GM21390 (cell line): ENCODE data around the gene LAMC3.
"Not testable (repeated sequence)": the region's sequence is repeated elsewhere in the genome, so short reads cannot be mapped to it uniquely, and the experiment has no call there.

ENCODE experiments used
- ATAC-seq: cut with Tn5 transposase; IDR thresholded peaks from one replicate; pipeline ENCODE4 v1.9.1; 2021; ENCODE audit not compliant: unreplicated experiment

Gene LAMC3

GRCh38 chr9:131095666-131096268 lies 86.8 kb downstream of the LAMC3 start:
- ATAC-seq: no peak

- ATAC-seq: no peak
Observed at GRCh38 chr9:131096269-131097125, 87.5 kb downstream of the LAMC3 start, which contains the start of gene AIF1L. Gene AIF1L (plus strand): TSS chr9:131096531. CDS start chr9:131096630, 99 bp downstream.

- ATAC-seq: no peak
Observed at GRCh38 chr9:131097126-131097947, 88.4 kb downstream of the LAMC3 start.

- ATAC-seq: no peak
Observed at GRCh38 chr9:131097948-131098278, 88.9 kb downstream of the LAMC3 start.

GRCh38 chr9:131098391-131099101 lies 89.6 kb downstream of the LAMC3 start:
- ATAC-seq: no peak

GRCh38 chr9:131099102-131099606 lies 90.2 kb downstream of the LAMC3 start:
- ATAC-seq: no peak

GRCh38 chr9:131099845-131100244 lies 90.9 kb downstream of the LAMC3 start:
- not testable (repeated sequence) for ATAC-seq

GRCh38 chr9:131100445-131100844 lies 91.5 kb downstream of the LAMC3 start:
- no peak for ATAC-seq

- ATAC-seq: no peak
Observed at GRCh38 chr9:131101207-131101964, 92.4 kb downstream of the LAMC3 start.

- no peak for ATAC-seq
Observed at GRCh38 chr9:131103024-131103423, 94.0 kb downstream of the LAMC3 start.

- ATAC-seq: no peak
Observed at GRCh38 chr9:131103535-131103934, 94.6 kb downstream of the LAMC3 start.

- ATAC-seq: no peak
Observed at GRCh38 chr9:131104016-131104740, 95.2 kb downstream of the LAMC3 start.

GRCh38 chr9:131105952-131106351 lies 97.0 kb downstream of the LAMC3 start:
- no peak for ATAC-seq

GRCh38 chr9:131107760-131108159 lies 98.8 kb downstream of the LAMC3 start:
- no peak for ATAC-seq

GRCh38 chr9:131111186-131111853 lies 102.3 kb downstream of the LAMC3 start:
- no peak for ATAC-seq

GRCh38 chr9:131111854-131112311 lies 102.9 kb downstream of the LAMC3 start:
- no peak for ATAC-seq

- ATAC-seq: no peak
Observed at GRCh38 chr9:131112374-131113154, 103.6 kb downstream of the LAMC3 start.

GRCh38 chr9:131113655-131114054 lies 104.7 kb downstream of the LAMC3 start:
- ATAC-seq: no peak
